GM21526 (cell line): ENCODE data around the gene PRKD3.

ENCODE experiments used
- ATAC-seq: cut with Tn5 transposase; IDR thresholded peaks from one replicate; pipeline ENCODE4 v1.9.1; 2021; ENCODE audit warnings: moderate library complexity; ENCODE audit not compliant: unreplicated experiment, low FRiP score

Gene PRKD3

DNA sequence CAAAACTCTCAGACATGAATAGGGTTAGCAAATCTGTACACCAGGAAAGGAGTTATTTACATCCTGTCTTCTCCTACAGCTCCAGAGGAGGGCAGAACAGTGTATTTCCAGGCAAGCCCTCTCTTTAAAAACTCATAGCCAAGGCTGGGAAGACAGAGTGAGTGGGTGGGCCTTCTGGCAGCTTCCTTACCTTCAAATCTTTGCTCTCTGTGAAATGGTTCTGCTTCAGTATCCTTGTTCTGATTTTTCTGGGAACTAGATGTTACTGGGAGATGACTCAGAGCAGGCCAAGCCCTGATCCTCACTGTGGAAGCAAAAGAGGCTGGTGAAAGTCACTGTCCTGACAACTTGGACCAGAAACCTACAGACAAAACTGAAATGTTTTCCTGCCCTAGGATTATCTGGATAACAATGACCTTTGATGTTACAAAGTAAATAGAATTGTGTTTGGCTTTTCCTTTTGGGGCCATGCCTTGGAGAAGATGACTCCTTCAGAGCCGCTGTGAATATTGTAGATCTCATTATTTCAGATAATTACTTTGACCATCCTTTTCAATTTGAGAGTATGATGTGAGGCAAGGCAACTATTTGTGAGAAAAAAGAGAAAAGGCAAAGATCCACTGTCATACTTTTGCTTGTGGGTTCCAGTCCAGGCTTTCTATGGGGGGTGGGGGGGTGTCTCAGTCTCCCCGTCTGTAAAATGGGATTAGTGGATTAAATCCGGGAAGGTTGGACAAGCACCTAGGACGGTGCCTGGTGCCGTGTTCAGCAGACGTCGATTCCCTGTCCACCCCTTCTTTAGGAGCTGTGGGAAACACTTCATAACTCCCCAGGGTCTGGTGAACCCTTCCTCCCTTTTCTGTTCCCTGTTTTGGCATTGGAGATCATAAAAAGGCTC lies 19.2 kb upstream of the PRKD3 start:
- no peak for ATAC-seq

DNA sequence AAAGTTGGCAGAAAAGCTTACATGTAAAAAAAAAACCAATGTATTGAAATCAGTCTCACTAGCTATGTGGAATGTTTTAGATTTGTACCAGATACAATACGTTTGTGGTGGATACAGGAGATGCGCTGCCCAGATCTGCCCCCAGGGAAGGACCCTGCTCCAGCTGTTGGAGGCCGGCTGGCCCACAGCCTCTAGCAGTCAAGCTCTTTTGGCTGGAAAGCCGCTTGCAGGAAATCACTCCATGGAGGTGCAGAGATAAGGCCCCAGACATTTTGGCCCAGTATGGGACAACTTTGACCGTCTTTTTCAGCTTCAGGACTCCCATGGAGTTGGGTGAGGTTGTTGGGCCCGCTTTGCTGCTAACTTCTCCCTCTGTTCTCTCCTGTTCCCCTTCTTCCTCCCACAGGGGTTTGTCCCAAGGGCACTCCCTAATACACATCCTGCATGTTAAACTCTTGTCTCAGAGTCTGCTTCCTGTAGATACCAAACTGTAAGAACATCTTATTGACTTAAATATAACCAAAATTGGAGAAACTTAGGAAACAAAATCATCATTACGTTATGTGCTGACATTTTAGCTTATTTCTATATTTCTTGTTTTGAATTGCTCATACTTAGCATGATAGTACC lies 18.1 kb upstream of the PRKD3 start:
- ATAC-seq, result no peak

DNA sequence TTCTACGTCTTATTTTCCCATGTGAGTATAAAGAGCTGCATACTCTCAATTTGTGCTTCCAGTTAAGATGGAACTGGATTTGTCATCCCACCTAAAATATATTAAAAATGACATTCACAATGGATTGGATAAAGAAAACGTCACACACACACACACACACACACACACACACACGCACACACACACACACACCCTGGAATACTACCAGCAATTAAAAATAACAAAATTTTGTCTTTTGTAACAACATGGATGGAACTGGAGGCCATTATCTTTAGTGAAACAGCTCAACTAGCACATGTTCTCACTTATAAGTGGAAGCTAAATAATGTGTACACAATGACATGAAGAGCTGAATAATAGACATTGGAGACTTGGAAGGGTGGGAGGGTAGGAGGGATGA lies 16.0 kb upstream of the PRKD3 start:
- ATAC-seq, result no peak

DNA sequence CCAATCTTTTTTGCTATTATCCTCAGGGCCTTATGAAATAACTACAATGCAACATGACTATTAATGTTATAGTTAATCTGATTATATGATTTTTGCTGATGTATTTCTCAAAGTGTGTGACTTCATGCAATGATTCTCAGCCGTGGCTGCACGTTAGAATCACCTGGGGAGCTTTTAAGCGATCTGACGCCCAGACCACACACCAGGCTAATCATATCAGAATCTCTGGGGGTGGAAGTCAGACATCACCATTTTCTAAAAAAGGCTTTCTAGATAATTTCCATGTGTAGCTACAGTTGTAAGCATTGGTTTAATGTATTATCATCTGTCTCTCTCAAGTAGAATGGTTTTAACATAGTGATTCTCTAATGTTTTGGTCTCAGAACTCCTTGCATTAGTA lies 14.3 kb upstream of the PRKD3 start:
- ATAC-seq, result no peak

DNA sequence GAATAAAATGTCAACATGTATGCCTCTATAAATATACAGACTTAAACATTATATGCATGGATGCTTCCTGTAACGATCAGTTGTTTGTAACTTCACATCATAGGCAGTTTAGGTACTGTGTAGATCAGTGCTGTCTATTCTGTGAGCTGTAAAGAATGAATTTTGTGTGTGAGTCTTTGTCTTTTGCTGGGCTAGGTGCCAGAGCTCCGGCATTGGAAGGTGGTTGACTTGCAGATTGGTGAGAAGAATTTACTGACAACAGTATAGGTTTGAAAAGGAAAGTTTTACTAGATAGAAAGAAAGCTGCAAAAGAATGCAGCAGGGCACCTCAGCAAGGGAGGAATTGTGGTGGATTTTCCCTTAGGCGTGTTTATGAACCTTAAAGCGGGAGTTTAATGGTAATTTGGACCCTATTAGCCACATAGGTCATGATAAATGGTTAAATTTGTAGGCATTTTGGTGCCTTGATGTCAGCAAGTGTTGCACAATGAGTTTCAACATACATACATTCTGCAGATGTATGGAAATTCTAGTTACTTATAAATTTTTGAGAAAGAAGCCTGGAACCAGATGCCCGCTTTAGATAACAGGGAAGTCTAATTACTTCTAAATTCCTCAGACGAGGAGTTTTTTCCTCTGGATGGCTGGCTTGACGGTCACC lies 13.1 kb upstream of the PRKD3 start:
- ATAC-seq, result no peak

DNA sequence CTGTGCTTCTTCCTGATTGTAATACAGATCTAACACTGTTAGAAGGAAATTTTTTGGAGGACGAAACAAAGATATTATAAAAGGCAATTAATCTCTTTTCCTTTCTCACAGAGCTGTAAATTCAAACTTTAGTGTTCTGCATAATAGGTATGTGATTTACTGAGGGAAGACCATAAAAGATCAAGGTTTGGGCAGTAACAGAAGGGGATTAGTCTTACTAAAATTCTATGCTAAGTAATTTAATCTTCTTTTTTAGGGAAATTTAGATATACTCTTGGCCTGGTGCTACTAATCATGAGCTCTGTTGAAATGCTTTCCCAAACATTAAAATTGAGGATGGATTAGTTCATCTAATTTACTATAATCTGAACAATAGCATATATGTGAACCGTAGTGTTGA lies 11.0 kb upstream of the PRKD3 start:
- ATAC-seq, result no peak

DNA sequence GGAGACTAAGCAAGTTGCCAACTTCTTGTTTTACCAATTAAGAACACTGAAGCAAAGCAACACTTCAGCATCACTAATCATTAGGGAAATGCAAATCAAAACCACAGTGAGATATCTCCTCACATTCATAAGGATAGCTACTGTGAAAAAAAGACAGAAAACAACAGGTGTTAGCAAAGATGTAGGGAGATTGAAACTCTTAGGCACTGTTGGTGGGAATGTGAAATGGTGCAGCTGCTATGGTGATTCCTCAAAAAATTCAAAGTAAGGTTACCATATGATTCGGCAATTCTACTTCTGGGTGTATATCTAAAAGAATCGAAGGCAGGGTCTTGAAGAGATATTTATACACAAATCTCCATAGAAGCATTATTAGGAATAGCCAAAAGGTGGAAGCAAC lies 8.6 kb upstream of the PRKD3 start:
- ATAC-seq, result no peak

DNA sequence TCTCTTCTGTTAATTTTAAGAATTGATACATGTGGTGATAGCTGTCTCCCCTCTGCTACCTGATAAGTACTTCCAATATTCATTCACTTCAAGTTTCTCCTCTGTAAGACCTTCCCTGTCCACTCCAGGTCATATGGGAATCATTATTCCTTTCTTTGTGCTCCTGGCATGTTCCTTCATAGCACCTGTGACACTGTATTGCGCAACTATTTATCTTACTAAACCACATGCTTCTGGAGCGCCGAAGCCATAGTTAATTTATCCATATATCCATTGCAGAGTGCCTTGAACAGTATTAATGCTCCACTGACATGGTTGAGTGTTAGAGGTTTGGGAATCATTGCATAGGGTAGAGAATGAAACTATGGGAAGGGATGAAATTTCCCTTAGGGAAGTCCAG lies 7.9 kb upstream of the PRKD3 start:
- no peak for ATAC-seq

DNA sequence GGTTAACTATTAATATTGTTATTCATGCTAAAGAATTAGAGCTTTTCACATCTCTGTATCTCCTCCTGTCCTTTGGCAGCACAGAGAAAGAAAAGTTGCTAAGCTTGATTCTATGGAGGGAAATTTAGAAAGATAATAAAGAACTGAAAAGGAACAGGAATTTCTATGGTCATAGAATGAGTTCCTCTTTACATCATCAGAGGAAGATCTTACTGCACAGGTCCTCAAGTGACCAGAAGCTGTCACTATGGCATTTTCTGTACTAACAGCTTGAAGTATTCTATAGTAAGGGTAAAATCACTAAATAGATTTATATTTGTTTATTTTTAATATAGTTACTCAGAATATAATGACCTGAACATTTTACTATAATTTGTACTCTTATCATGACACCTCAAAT lies 6.0 kb upstream of the PRKD3 start:
- ATAC-seq, result no peak

DNA sequence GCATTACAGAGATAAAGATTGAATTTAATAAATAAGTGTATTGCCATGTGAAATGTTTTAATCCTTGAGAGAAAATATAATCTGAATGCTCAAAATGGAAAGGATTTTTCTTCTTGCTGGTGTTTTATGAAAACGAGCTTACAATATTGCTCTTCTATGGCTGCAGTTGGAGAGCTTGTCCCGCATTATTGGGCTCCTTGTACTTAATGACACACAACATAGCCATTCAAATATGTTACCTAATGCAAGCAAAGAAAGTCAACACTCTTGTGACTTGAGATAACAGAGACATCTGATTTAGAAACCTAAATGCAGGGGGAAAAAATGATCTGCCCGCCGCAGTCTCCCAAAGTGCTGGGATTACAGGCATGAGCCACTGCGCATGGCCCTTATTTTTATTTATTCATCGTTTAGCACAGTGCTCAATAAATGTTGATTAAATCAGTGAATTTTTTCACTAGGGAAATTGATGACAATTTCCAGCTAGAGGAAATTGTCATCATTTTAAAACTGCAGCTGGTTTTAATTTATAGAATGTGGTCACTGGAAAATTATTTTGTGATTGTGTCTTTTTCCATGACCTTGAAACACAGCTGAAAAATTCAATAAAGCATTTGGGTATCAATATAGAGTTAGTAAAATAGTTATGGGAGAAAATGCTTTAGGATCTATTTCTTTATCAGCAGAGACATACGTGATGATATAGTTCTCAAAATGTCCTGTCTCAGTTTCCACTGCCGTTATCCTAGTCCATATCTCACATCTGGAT lies 2.4 kb upstream of the PRKD3 start:
- ATAC-seq, result no peak

DNA sequence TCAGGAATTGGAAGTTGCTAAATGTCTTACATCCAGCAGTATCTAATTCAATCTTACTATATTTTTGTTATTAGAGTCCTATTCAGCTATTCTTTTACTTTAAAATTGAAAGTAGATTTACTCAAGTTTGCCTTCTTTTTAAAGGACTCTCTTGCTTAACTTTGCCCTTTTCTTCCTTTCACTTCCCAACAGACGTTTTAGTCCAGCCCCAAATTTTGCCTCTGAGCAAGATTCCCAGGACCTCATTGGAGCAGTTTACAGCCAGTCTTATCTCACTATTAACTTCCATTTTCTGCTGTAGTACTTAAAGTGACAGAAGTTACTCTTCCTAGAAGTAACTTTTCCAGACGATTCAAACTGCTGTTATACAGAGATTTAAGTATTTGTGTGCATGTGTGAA lies 1.7 kb upstream of the PRKD3 start:
- no peak for ATAC-seq

DNA sequence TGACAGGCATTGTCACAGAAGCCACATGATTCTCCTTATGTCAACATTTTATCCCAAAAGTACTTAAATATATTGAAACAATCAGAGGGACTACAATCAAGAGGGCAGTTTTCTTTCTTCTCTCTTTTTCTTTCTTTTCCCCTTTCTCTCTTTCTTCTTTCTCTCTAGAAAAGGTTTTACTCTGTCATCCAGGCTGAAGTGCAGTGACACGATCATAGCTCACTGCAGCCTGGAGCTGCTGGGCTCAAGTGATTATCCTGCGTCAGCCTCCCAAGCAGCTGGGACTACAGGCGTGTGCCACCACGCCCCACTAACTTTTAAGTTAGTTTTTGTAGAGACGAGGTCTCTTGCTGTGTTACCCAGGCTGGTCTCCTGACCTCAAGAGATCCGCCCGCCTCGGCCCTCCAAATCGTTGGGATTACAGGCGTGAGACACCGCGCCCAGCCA lies 1.0 kb upstream of the PRKD3 start:
- ATAC-seq, result no peak

DNA sequence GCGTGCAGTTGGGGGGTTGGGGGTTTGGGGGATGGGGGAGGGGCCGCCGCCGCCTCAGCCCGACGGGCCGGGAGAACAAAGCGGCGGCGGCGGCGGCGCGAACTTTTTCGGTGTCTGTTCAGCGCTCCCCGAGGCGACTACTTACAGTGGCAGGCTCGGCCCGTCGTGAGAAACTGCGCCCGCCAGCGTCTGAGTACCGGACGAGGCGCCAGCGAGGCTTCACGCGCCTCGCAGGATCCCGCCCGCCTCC lies 172 bp downstream of the PRKD3 start:
- ATAC-seq, result peak; percentile 60

DNA sequence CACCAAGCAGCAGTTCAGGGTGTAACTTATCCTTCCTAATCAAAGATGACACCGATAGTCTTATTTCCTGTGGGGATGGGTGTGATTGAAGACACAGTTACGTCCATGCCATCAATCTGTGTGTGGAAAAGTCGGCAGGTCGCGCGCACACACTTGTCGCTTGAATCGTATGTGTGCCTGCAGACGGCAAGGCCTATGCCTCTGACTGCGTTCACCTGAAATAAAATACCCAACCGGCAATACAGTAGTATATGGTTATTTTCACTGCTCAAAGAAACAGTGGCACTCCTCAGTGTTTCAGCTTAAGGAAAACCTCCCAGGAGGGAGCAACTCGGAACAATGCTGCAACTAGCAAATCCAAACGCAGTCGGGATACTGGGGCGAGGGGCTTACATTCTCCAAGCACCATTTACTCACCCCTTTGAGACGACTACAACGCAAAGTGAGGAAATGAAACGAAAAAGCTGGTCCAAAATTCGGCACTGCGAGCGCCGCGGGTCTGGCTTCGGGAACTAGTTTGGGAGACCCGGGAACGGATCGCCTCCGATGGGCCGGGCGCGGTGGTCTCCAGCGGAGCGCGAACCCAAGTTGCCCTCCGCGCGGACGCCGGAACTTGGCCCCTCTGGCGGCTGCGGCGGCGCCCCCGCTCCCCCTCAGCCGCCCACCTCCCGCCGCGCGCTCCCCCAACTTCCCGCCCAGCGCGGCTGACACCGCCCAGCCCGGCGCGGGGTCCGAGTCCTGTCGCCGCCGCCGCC lies 675 bp downstream of the PRKD3 start:
- peak; percentile 30 for ATAC-seq

DNA sequence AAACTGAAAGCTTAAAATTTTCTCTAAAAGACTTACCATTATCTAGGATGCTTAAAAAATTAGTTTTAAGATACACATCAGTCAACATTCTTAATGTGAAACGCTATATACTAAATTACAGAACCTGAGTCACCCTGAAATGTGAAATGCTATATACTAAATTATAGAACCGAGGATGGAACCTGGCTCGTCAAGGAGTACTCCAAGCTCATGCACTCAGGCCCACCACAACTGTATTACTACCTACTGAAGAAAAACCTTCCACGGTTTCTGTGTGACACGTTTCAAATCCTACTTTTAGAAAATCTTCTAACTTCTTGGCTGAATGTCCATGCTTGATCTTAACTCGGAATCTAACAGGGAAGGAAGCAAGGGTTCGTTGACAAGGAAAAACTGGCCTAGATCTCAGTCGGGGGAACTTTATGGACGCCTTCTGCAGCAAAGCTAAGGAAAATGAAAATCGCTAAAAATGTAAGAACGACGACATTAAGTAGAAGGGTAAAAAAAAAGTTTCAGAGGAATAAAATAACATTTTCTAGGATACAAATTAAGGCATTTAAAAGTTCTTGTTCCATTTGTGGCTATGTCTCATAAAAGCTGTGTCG lies 1.4 kb downstream of the PRKD3 start:
- ATAC-seq, result no peak

DNA sequence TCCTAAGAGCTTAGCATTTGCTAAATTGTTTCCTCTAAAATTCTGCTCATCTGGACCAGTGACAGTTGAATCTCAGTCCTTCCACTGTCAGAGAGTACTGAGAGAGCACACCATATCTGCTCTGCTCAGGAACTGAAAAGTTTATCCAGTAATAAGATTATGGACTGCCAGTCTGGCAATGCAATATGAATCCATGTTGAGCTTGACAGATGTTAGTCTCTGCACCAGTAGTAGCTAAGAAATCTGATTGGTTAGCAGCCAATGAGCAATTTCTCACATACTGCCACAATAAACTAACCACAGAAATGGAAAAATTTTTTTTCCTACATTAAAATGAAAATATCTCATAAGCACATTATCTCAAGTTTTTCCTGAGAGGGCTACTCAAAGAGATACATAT lies 2.3 kb downstream of the PRKD3 start:
- no peak for ATAC-seq

DNA sequence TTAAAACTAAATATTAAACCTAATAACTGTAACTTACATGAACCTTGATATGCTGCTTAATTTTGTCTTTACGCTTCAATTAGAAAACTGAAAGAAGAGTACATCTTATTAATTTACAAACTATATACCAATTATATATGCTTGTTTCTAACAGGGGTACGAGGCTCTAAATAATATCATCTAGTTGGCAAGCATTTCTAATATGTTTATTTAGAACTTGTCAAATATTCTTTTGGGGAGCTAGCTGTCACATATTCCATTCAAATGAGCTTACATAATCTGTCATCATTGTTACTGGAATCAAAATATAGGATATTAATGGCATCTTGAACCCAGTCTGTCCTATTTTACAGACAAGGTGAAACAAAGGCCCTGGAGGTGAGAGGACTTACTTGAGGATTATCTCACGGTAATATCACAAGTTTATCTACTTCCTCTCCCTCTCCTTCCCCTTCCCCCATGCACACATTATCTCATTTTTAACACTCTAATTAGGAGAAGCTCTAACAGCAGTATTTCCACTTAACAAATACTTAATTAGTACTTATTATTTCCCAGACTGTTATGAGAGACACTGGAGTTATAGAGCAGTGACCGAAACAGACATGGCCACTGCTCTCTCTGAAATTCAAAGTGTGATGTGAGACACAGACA lies 3.5 kb downstream of the PRKD3 start:
- no peak for ATAC-seq

DNA sequence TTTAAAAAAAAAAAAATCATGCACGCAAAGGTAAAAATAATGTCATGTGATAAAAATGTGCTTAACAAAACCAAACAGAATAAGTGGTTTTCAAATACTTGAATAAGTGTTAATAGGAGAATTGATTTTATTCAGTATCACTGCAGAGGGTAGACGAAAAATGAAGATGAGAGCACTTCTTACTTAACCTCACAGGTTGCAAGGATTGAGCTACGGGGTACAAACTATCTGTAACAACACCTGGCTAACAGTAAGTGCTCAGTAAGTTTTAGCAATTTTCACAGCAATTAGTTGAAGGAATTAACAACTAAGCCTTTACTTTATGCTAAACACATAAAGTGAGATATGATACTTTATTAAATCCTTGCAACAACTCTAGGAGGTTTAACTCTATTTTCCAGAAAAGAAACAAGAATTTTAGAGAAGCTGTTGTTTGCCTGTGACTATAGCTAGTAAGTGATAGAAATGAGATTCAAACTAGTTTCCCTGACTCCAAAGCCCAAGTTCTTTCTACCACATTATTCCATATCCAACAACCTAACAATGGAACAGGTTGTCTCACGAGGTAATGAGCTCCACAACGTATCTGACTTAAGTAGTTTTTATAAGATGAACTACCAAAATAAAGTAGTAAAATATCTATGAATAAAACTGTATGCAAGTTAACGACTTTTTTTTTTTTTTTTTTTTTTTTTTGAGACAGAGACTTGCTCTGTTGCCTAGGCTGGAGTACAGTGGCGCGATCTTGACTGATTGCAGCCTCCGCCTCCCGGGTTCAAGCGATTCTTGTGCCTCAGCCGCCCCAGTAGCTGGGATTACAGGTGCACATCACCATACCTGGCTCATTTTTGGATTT lies 4.7 kb downstream of the PRKD3 start:
- ATAC-seq, result no peak

DNA sequence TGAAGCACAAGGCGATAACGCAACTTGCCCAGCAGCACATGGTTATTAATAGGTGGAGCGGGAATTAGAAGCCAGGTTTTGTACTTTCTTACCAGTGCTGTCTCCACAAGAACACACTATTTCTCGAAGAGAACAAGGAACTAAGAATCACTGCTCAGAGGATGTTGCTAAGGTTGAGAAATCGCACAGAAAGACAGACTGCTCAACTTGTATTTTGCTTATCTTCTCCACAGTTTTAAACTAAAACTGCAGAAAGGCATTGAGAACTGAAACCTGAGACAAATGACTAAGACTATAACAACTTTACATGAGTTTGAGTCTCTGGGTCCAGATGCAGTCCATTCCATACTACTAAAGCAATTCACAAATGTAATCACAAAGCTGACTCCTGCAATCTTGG lies 6.2 kb downstream of the PRKD3 start:
- ATAC-seq, result peak; percentile 78
